WTC11 (cell line): ENCODE data around the gene ENAH. TPM values are rescaled to one million over a fixed set of nuclear protein-coding genes. Genes with fewer than 3 reads are reported as not detected.

Experiments used
- ATAC-seq: fragments of 200-7000 bp; cut with Tn5 transposase; 2 replicates; pipeline ENCODE4 v1.10.0; 2021; ENCODE audit warnings: mild to moderate bottlenecking, moderate library complexity
- CTCF ChIA-PET: fragments of 300-600 bp; sonication (Branson Sonifier 250); formaldehyde crosslinking; loops from one replicate; lab custom pipeline; 2021; ENCODE audit warnings: antibody characterized with exemption; lab: Charles Lee
- POLR2A ChIA-PET: fragments of 350-600 bp; sonication (Branson Sonifier 250); formaldehyde crosslinking; loops from one replicate; lab custom pipeline; 2021; ENCODE audit warnings: antibody characterized with exemption; lab: Charles Lee
- DNase-seq: peaks from one replicate; pipeline ENCODE4 v3.0.0; 2021; ENCODE audit warnings: low spot score
- H3K27ac Mint-ChIP-seq: 2 replicates; pipeline ENCODE4 v1.8.0; 2021; ENCODE audit warnings: mixed read lengths
- H3K27me3 Mint-ChIP-seq: 2 replicates; pipeline ENCODE4 v1.8.0; 2021; ENCODE audit warnings: low read depth, mild to moderate bottlenecking, moderate library complexity, mixed read lengths
- H3K36me3 Mint-ChIP-seq: 2 replicates; pipeline ENCODE4 v1.8.0; 2021; ENCODE audit warnings: mixed read lengths
- H3K4me1 Mint-ChIP-seq: 2 replicates; pipeline ENCODE4 v1.8.0; 2022; ENCODE audit warnings: mixed read lengths
- H3K4me3 Mint-ChIP-seq: 2 replicates; pipeline ENCODE4 v1.8.0; 2021; ENCODE audit warnings: mild to moderate bottlenecking, moderate library complexity, mixed read lengths
- H3K9me3 Mint-ChIP-seq: 2 replicates; pipeline ENCODE4 v1.8.0; 2021; ENCODE audit warnings: mixed read lengths
- ATF1 ChIP-seq: sonication (generic); formaldehyde crosslinking; IDR thresholded peaks from 2 replicates; pipeline ENCODE4 v1.8.1; 2023; ENCODE audit warnings: mild to moderate bottlenecking, moderate library complexity, missing genetic modification reagents
- CBFB ChIP-seq: sonication (generic); formaldehyde crosslinking; IDR thresholded peaks from 2 replicates; pipeline ENCODE4 v1.8.1; 2022; ENCODE audit warnings: mild to moderate bottlenecking, low read depth, missing genetic modification reagents
- ETV6 ChIP-seq: sonication (generic); formaldehyde crosslinking; IDR thresholded peaks from 2 replicates; pipeline ENCODE4 v1.8.1; 2022; ENCODE audit warnings: mild to moderate bottlenecking, missing genetic modification reagents
- GABPB1 ChIP-seq: sonication (generic); formaldehyde crosslinking; IDR thresholded peaks from 2 replicates; pipeline ENCODE4 v1.8.1; 2023; ENCODE audit warnings: mild to moderate bottlenecking, missing genetic modification reagents
- JAZF1 ChIP-seq: fragments of 250-450 bp; sonication (Bioruptor Pico); IDR thresholded peaks from 2 replicates; pipeline ENCODE4 v1.9.0; 2021; ENCODE audit warnings: moderate library complexity, mild to moderate bottlenecking, inconsistent platforms
- KAT7 ChIP-seq: sonication (generic); formaldehyde crosslinking; IDR thresholded peaks from 2 replicates; pipeline ENCODE4 v1.8.1; 2023; ENCODE audit warnings: missing genetic modification reagents, mild to moderate bottlenecking, borderline replicate concordance
- RELA ChIP-seq: sonication (generic); formaldehyde crosslinking; IDR thresholded peaks from 2 replicates; pipeline ENCODE4 v1.8.1; 2022; ENCODE audit warnings: missing genetic modification reagents, mild to moderate bottlenecking, borderline replicate concordance
- SOX15 ChIP-seq: fragments of 250-450 bp; sonication (Bioruptor Pico); IDR thresholded peaks from 2 replicates; pipeline ENCODE4 v1.9.0; 2021; ENCODE audit warnings: mild to moderate bottlenecking
- SP1 ChIP-seq: sonication (generic); formaldehyde crosslinking; conservative IDR thresholded peaks from 2 replicates; pipeline ENCODE4 v1.8.1; 2022; ENCODE audit warnings: missing genetic modification reagents
- ZNF232 ChIP-seq: sonication (generic); formaldehyde crosslinking; IDR thresholded peaks from 2 replicates; pipeline ENCODE4 v1.8.0; 2022; ENCODE audit warnings: mild to moderate bottlenecking, missing genetic modification reagents
- total RNA-seq: library from RNA; stranded (reverse); gene quantifications from 3 replicates; pipeline ENCODE4 v1.2.3, GENCODE V29; 2021
- TF ChIP-seq, protein P1 (sequence below): sonication (generic); formaldehyde crosslinking; IDR thresholded peaks from 2 replicates; pipeline ENCODE4 v1.8.0; 2022; ENCODE audit warnings: mild to moderate bottlenecking, missing genetic modification reagents
- TF ChIP-seq, protein P2 (sequence below): sonication (generic); formaldehyde crosslinking; IDR thresholded peaks from 2 replicates; pipeline ENCODE4 v1.8.0; 2022; ENCODE audit warnings: mild to moderate bottlenecking, missing genetic modification reagents
- TF ChIP-seq, protein P3 (sequence below): sonication (generic); formaldehyde crosslinking; IDR thresholded peaks from 2 replicates; pipeline ENCODE4 v1.8.1; 2022; ENCODE audit warnings: low read depth, mild to moderate bottlenecking, moderate library complexity, missing genetic modification reagents, borderline replicate concordance
- TF ChIP-seq, protein P4 (sequence below): fragments of 250-450 bp; sonication (Bioruptor Pico); IDR thresholded peaks from 2 replicates; pipeline ENCODE4 v1.9.0; 2021; ENCODE audit warnings: mild to moderate bottlenecking, borderline replicate concordance
- TF ChIP-seq, protein P5 (sequence below): fragments of 250-450 bp; sonication (Bioruptor Pico); IDR thresholded peaks from 2 replicates; pipeline ENCODE4 v1.9.0; 2021; ENCODE audit warnings: mild to moderate bottlenecking

The ENAH gene
- total RNA-seq, 1 experiment from 2014 or later, result 227 TPM

DNA sequence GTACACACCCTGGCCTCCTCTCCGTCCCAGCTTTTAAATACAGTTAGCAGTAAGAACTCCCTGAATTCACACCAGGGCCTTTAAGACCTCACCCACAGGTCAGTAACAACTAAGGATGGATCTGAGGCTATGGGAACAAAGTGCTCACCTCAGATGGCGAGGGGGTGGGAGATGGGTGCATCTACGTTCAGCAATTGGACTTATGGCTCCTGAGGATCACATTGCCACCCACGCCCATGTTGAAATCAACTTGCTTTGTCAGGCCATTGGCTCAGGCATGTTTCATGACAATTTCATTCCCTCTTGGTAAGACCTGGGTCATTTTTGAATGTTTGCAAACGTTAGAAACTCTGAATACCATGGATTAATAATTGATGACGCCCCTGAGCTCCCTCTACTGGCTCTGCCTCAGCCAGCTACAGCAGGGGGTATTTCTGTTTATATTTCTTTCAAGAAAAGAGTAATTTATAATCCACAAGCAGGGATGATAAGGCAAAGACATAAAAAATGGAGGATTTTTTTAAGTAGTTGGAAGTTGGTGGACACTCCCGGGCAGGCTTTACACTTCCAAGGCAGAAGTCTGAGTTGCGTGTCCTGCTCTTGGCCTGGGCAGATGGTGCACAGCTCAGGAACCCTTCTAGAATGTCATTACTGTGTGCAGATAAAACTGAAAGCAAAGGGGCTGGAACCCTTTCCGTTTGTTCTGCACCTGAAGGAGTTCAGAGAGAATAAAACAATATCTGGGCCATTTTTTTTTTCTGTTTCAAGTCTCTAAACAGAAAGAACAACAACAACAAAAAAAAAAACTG is 211.4 kb downstream of the ENAH start:
- POLR2A ChIA-PET, result no interaction called here
- no peak overlapping the region for H3K27ac Mint-ChIP-seq
- no peak for DNase-seq
- peaks cover 19% of the 10 kb centered on the region for H3K4me1 Mint-ChIP-seq
- H3K36me3 Mint-ChIP-seq, result no peaks in the 10 kb centered on the region
- ATAC-seq, result no peak
- no peak overlapping the region for H3K4me3 Mint-ChIP-seq
- TF ChIP-seq JAZF1 (CRISPR knock-in tag) (no peak), SOX15 (CRISPR knock-in tag) (no peak), GABPB1 (CRISPR knock-in tag) (0 out of 2 replicates have a peak, but pooled peaks have one; percentile 33)
- CTCF ChIA-PET, result interaction anchor here (0.7 to 2.6 kb wide), 8 partner anchors 13 to 368 kb away, joined by 3 to 13 read pairs (median 4); partner anchors contain the start of genes EPHX1 and SRP9
- H3K9me3 Mint-ChIP-seq, result no peaks in the 10 kb centered on the region
- no peaks in the 10 kb centered on the region for H3K27me3 Mint-ChIP-seq

DNA sequence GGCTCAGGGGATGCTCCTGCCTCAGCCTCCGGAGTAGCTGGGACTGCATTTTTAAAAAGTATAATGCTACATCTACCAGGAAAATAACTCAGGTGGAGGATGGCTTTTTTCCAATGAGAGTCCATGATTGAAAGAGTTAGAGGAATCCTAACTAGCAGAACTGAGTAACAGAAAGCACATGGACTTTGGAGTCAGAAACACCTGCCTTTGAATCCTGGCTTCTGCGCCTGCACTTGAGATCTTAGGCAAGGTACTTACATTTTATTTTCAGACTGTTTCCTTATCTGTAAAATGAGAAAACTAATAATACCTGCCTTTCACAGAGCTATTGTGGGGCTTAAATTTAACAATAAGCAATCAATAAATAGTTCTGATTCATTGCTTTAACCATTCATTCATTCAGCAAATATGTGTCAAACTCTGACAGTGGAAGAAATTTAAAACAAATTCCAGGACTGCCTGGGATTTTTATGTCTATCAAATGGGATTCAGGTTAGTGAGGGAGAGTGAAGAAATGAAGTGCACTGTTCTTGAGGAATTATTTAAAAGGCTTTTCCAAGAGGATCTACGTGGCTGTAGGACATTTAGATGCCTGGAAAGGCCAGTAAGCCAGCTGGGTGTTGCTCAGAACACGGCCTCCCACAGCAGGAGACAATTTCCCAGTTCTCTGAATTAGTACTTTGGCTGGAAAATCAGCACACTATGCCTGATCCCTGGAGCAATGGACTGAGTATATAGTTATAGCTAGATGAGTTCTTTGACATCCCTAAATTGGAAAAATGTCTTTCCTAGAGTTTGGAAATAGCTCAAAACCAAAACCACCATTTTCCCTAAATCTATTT is 212.3 kb downstream of the ENAH start:
- ATAC-seq (no peak), DNase-seq (no peak)
- POLR2A ChIA-PET, result interaction anchor here (0.6 kb wide), 1 partner anchor 14 kb away, joined by 3 read pairs; no protein-coding TSS in a partner anchor
- TF ChIP-seq, protein P1, sequence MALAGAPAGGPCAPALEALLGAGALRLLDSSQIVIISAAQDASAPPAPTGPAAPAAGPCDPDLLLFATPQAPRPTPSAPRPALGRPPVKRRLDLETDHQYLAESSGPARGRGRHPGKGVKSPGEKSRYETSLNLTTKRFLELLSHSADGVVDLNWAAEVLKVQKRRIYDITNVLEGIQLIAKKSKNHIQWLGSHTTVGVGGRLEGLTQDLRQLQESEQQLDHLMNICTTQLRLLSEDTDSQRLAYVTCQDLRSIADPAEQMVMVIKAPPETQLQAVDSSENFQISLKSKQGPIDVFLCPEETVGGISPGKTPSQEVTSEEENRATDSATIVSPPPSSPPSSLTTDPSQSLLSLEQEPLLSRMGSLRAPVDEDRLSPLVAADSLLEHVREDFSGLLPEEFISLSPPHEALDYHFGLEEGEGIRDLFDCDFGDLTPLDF, result no peak
- TF ChIP-seq, protein P2, sequence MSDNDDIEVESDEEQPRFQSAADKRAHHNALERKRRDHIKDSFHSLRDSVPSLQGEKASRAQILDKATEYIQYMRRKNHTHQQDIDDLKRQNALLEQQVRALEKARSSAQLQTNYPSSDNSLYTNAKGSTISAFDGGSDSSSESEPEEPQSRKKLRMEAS (CRISPR knock-in tag), result no peak
- TF ChIP-seq KAT7 (no peak), ZNF232 (CRISPR knock-in tag) (no peak), ETV6 (no peak), SP1 (CRISPR knock-in tag) (no peak), GABPB1 (CRISPR knock-in tag) (no peak), CBFB (no peak), RELA (CRISPR knock-in tag) (no peak), ATF1 (no peak)
- TF ChIP-seq, protein P3, sequence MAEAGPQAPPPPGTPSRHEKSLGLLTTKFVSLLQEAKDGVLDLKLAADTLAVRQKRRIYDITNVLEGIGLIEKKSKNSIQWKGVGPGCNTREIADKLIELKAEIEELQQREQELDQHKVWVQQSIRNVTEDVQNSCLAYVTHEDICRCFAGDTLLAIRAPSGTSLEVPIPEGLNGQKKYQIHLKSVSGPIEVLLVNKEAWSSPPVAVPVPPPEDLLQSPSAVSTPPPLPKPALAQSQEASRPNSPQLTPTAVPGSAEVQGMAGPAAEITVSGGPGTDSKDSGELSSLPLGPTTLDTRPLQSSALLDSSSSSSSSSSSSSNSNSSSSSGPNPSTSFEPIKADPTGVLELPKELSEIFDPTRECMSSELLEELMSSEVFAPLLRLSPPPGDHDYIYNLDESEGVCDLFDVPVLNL (CRISPR knock-in tag), result no peak
- TF ChIP-seq, protein P4, sequence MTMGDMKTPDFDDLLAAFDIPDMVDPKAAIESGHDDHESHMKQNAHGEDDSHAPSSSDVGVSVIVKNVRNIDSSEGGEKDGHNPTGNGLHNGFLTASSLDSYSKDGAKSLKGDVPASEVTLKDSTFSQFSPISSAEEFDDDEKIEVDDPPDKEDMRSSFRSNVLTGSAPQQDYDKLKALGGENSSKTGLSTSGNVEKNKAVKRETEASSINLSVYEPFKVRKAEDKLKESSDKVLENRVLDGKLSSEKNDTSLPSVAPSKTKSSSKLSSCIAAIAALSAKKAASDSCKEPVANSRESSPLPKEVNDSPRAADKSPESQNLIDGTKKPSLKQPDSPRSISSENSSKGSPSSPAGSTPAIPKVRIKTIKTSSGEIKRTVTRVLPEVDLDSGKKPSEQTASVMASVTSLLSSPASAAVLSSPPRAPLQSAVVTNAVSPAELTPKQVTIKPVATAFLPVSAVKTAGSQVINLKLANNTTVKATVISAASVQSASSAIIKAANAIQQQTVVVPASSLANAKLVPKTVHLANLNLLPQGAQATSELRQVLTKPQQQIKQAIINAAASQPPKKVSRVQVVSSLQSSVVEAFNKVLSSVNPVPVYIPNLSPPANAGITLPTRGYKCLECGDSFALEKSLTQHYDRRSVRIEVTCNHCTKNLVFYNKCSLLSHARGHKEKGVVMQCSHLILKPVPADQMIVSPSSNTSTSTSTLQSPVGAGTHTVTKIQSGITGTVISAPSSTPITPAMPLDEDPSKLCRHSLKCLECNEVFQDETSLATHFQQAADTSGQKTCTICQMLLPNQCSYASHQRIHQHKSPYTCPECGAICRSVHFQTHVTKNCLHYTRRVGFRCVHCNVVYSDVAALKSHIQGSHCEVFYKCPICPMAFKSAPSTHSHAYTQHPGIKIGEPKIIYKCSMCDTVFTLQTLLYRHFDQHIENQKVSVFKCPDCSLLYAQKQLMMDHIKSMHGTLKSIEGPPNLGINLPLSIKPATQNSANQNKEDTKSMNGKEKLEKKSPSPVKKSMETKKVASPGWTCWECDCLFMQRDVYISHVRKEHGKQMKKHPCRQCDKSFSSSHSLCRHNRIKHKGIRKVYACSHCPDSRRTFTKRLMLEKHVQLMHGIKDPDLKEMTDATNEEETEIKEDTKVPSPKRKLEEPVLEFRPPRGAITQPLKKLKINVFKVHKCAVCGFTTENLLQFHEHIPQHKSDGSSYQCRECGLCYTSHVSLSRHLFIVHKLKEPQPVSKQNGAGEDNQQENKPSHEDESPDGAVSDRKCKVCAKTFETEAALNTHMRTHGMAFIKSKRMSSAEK (CRISPR knock-in tag), result no peak
- TF ChIP-seq, protein P5, sequence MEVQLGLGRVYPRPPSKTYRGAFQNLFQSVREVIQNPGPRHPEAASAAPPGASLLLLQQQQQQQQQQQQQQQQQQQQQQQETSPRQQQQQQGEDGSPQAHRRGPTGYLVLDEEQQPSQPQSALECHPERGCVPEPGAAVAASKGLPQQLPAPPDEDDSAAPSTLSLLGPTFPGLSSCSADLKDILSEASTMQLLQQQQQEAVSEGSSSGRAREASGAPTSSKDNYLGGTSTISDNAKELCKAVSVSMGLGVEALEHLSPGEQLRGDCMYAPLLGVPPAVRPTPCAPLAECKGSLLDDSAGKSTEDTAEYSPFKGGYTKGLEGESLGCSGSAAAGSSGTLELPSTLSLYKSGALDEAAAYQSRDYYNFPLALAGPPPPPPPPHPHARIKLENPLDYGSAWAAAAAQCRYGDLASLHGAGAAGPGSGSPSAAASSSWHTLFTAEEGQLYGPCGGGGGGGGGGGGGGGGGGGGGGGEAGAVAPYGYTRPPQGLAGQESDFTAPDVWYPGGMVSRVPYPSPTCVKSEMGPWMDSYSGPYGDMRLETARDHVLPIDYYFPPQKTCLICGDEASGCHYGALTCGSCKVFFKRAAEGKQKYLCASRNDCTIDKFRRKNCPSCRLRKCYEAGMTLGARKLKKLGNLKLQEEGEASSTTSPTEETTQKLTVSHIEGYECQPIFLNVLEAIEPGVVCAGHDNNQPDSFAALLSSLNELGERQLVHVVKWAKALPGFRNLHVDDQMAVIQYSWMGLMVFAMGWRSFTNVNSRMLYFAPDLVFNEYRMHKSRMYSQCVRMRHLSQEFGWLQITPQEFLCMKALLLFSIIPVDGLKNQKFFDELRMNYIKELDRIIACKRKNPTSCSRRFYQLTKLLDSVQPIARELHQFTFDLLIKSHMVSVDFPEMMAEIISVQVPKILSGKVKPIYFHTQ, result no peak
- Mint-ChIP-seq H3K36me3 (no peaks in the 10 kb centered on the region), H3K9me3 (no peaks in the 10 kb centered on the region), H3K27me3 (no peaks in the 10 kb centered on the region), H3K27ac (no peak overlapping the region), H3K4me1 (peaks cover 10% of the 10 kb centered on the region), H3K4me3 (no peak overlapping the region)
- CTCF ChIA-PET, result interaction anchor here (0.8 to 2.5 kb wide), 6 partner anchors 16 to 369 kb away, joined by 3 to 13 read pairs (median 5); partner anchors contain the start of genes EPHX1 and SRP9
